ENCODE measurements around the gene RGS9BP.

GRCh38 chr19:32658527-32658926 is 17.1 kb upstream of the RGS9BP start:
- TF ChIP-seq EZH2 (IDR thresholded peaks at IDR 0.05; ENCODE audit: low read depth) (no peak), CTCF (conservative IDR thresholded peaks at IDR 0.05) (no peak)
